ENCODE results near the gene E2F1. TPM values are rescaled to one million over a fixed set of nuclear protein-coding genes. Genes with fewer than 3 reads are reported as not detected.
A peak's percentile ranks its signal among the peaks of the same experiment; 100 is the strongest.

E2F1 gene
- total RNA-seq, 2 donors from 2014 or later = 26.9 to 33.7 TPM

DNA sequence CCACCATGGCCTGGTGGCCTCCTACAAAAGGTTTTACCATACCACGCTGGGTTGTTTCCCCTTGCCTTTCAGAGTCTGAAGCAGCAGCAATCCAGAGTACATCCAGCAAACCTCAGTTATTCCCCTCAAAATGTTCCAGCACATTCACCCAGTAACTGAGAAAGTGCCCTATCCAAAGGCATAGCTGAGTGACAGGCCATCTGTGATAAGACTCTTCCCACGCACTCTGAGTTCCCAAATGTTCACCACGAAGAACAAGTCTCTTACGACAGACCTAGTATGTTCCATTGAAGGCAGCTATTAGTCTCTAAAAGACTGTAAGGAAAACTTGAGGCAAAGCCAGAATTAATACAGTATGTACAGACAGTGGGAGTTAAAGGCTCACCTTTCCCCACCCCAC, 55.7 kb downstream of the E2F1 start:
- Mint-ChIP-seq H3K27me3 (ENCODE audit: insufficient read depth) (no peaks in the 10 kb centered on the region), H3K9me3 (no peaks in the 10 kb centered on the region), H3K27ac (no peak overlapping the region), H3K36me3 (ENCODE audit: low read depth) (peaks cover 79% of the 10 kb centered on the region), H3K4me1 (no peaks in the 10 kb centered on the region), H3K4me3 (no peak overlapping the region)
- H3K4me1 ChIP-seq (ENCODE audit: control insufficient read depth, insufficient read depth, low read length) = no peaks in the 10 kb centered on the region
- no peaks in the 10 kb centered on the region for H3K9me3 ChIP-seq (ENCODE audit: control insufficient read depth, low read length)
- H3K27ac ChIP-seq (ENCODE audit: low read depth, low read length) = no peak overlapping the region
- TF ChIP-seq, protein P1, sequence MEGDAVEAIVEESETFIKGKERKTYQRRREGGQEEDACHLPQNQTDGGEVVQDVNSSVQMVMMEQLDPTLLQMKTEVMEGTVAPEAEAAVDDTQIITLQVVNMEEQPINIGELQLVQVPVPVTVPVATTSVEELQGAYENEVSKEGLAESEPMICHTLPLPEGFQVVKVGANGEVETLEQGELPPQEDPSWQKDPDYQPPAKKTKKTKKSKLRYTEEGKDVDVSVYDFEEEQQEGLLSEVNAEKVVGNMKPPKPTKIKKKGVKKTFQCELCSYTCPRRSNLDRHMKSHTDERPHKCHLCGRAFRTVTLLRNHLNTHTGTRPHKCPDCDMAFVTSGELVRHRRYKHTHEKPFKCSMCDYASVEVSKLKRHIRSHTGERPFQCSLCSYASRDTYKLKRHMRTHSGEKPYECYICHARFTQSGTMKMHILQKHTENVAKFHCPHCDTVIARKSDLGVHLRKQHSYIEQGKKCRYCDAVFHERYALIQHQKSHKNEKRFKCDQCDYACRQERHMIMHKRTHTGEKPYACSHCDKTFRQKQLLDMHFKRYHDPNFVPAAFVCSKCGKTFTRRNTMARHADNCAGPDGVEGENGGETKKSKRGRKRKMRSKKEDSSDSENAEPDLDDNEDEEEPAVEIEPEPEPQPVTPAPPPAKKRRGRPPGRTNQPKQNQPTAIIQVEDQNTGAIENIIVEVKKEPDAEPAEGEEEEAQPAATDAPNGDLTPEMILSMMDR (conservative IDR thresholded peaks at IDR 0.05) = no peak
- H3K9ac ChIP-seq (ENCODE audit: extremely low read depth, low read length, poor library complexity, severe bottlenecking) = no peak overlapping the region
- 94 to 97% methylated on average over 4 of the region's 4 CpGs for WGBS, 2 experiments (ENCODE audit: insufficient coverage in 1 of 2, insufficient read length in 1 of 2)
- no peak for DNase-seq
- no peak overlapping the region for H3K4me3 ChIP-seq (ENCODE audit: low read length)
- no peaks in the 10 kb centered on the region for H3K27me3 ChIP-seq (ENCODE audit: control insufficient read depth, insufficient read depth, low read length, poor library complexity, severe bottlenecking)
- peaks cover 64% of the 10 kb centered on the region for H3K36me3 ChIP-seq (ENCODE audit: control insufficient read depth, insufficient read depth, low read length)

DNA sequence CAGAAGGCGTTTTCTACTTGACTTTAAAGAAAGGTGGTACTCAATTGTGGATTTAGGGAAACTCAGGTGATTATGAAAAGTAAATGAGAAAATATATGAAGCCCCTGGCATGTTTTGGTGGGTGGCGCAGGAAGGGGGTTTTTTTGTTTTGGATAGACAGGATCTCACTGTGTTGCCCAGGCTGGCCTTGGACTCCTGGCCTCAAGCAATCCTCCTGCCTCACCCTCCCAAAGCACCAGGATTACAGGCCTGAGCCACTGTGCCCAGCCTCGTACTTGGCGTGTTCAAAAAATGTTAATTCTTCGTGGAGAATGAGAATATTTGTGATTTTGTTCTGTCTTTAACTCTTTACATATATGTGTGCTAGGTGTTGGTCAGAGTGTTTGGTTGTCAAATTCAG, 56.2 kb downstream of the E2F1 start:
- Histone ChIP-seq H3K36me3 (ENCODE audit: control insufficient read depth, insufficient read depth, low read length) (peaks cover 65% of the 10 kb centered on the region), H3K27ac (ENCODE audit: low read depth, low read length) (no peak overlapping the region), H3K4me1 (ENCODE audit: control insufficient read depth, insufficient read depth, low read length) (no peaks in the 10 kb centered on the region), H3K4me3 (ENCODE audit: low read length) (no peak overlapping the region), H3K9ac (ENCODE audit: extremely low read depth, low read length, poor library complexity, severe bottlenecking) (no peak overlapping the region), H3K27me3 (ENCODE audit: control insufficient read depth, insufficient read depth, low read length, poor library complexity, severe bottlenecking) (no peaks in the 10 kb centered on the region), H3K9me3 (ENCODE audit: control insufficient read depth, low read length) (no peaks in the 10 kb centered on the region)
- H3K9me3 Mint-ChIP-seq = no peaks in the 10 kb centered on the region
- H3K36me3 Mint-ChIP-seq (ENCODE audit: low read depth) = peaks cover 85% of the 10 kb centered on the region
- H3K4me3 Mint-ChIP-seq = no peak overlapping the region
- TF ChIP-seq, protein P1 (conservative IDR thresholded peaks at IDR 0.05) = no peak
- DNase-seq = no peak
- H3K4me1 Mint-ChIP-seq = no peaks in the 10 kb centered on the region
- H3K27me3 Mint-ChIP-seq (ENCODE audit: insufficient read depth) = no peaks in the 10 kb centered on the region
- H3K27ac Mint-ChIP-seq = no peak overlapping the region
- 93 to 95% methylated on average over 3 to 5 of the region's 5 CpGs for WGBS, 2 experiments (ENCODE audit: insufficient coverage in 1 of 2, insufficient read length in 1 of 2)

DNA sequence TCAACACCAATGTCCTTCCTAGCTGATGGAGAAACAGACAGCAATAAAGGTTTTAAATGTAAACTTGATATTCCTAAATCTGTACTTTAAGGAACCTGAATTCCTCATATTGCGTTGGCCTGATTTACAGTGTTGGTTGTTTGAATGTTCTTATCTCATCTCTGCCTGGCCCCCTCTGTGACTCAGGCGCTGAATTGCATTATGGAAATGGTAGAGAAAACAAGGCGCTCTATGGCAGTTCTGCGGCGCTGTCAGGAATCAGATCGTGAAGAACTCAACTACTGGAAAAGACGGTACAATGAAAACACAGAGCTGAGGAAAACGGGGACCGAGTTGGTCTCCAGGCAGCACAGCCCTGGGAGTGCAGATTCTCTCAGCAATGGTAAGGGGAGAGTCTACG, 56.7 kb downstream of the E2F1 start:
- Mint-ChIP-seq H3K27me3 (ENCODE audit: insufficient read depth) (no peaks in the 10 kb centered on the region), H3K9me3 (no peaks in the 10 kb centered on the region), H3K4me1 (no peaks in the 10 kb centered on the region), H3K36me3 (ENCODE audit: low read depth) (peaks cover 86% of the 10 kb centered on the region), H3K4me3 (no peak overlapping the region), H3K27ac (peak overlapping the region; percentile 11)
- no peak for DNase-seq
- H3K4me1 ChIP-seq (ENCODE audit: control insufficient read depth, insufficient read depth, low read length) = no peaks in the 10 kb centered on the region
- TF ChIP-seq, protein P1 (conservative IDR thresholded peaks at IDR 0.05) = no peak
- H3K27ac ChIP-seq (ENCODE audit: low read depth, low read length) = no peak overlapping the region
- peaks cover 69% of the 10 kb centered on the region for H3K36me3 ChIP-seq (ENCODE audit: control insufficient read depth, insufficient read depth, low read length)
- no peak overlapping the region for H3K9ac ChIP-seq (ENCODE audit: extremely low read depth, low read length, poor library complexity, severe bottlenecking)
- no peaks in the 10 kb centered on the region for H3K9me3 ChIP-seq (ENCODE audit: control insufficient read depth, low read length)
- H3K4me3 ChIP-seq (ENCODE audit: low read length) = no peak overlapping the region
- WGBS, 2 experiments (ENCODE audit: insufficient coverage in 1 of 2, insufficient read length in 1 of 2) = 95 to 99% methylated on average over 10 of the region's 10 CpGs
- H3K27me3 ChIP-seq (ENCODE audit: control insufficient read depth, insufficient read depth, low read length, poor library complexity, severe bottlenecking) = no peaks in the 10 kb centered on the region
